HG03039 (cell line): ENCODE results near the gene AKR1C2.
"Not testable (repeated sequence)": the region's sequence is repeated elsewhere in the genome, so short reads cannot be mapped to it uniquely, and the experiment has no call there.

Experiments used
- ATAC-seq: cut with Tn5 transposase; IDR thresholded peaks from one replicate; pipeline ENCODE4 v1.9.1; 2021; ENCODE audit warnings: mild to moderate bottlenecking, moderate library complexity; ENCODE audit not compliant: unreplicated experiment

The AKR1C2 gene

DNA sequence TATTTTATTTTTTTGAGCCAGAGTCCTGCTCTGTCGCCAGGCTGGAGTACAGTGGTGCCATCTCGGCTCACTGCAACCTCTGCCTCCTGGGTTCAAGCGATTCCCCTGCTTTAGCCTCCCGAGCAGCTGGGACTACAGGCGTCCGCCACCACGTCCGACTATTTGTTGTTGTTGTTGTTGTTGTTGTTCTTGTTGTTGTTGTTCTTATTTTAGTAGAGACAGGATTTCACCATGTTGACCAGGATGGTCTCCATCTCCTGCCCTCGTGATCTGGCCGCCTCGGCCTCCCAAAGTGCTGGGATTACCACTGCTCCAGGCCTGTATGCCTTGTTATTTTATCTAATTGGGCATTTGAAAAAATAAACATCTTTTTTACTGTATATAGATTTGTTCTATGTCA is 42.1 kb downstream of the AKR1C2 start:
- not testable (repeated sequence) for ATAC-seq

DNA sequence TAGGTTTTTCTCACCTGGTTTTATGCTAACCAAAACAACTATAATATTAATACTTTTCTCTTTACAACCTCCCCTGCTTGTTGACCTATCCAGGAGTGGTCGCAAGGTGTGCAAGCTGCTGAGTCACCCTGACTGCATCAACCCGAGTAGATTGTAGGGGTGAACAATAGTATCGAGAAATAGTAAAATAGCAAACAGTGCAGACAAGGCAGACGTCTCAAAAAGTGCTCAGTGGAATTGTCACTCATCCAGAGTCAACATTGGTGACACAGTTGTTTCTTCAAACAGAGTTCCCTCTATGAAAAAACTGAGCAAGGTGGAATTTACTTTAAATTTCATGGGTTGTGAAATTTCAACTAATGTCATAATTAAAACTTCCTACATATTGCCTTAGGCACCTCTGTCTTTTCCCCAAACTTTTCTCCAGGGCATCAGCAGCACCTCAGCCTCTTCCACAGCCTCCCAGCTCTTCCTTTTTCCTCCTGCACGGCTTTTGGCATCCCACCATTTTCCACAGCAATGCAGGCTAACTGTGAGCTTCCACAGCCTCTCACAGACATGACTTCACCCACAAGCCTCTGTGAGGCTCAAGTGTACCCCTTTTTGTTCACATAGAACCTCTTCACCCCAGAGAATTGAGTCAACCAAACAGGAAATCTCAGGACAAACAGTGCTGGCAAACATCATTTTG is 46.6 kb downstream of the AKR1C2 start:
- ATAC-seq, result not testable (repeated sequence)

DNA sequence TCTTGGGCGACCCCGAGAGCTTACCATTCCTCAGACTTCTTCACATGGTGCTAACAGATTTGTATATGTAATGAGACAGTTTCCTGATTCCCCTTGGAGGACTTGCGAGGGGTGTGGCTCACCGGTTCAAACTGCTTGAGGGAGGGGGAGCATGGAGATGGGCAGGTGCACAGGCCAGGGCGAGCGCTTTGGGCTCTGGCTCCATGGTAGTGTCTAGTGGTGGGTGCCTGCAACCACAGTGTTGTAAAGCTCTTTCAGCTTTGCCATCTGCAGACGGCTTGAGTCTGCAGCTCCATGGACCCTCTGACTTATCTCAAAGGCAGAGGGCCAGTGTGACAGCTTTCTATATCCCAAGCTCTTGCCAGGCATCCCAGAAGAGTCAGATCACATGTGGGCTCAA is 47.6 kb downstream of the AKR1C2 start:
- not testable (repeated sequence) for ATAC-seq

DNA sequence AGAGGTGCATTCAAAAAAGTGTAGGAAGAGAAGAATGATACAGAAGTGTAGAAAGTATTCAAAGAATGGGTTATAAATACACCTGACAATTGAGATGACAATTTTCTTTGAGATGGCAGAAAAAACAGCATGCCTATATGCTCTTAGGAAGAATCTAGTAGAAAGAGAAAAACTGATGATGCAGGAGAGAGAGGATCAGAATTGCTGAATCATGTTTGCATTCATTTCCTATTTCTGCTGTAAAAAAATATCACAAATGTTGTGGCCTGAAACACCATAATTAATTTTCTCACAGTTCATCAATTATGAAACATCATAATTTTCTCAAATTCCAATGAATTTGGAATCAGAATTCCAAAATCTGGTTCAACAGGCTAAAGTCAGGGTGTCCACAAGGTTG is 50.3 kb downstream of the AKR1C2 start:
- ATAC-seq, result no peak

DNA sequence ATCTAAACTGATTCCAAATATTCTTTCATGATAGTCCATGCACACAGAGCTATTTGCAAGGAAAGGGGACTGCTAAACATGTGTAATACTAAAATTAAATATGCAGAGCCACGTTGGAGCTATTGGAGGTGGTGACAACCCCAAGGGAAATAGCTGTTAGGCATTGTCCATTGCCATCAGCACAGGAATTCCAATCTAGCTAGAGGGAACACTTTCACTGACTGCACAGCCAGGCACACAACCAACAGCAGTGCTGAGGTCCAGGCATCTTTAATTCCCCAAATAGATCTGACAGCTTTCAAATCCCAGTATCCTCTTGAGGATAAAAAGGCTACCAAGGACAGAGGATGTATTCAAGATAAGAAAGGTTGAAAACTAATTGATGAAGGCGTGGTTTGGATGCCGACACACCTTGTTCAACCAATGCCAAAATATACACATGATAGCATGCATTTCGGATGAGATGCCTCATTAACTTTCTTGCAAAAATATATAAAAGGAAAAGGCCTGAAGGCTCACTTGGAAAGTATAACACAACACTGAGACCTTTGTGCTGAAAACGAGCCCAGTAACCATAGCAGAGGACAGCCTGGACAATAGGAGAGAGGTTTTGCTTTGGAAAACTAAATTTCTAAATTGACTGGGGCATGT is 52.0 kb downstream of the AKR1C2 start:
- not testable (repeated sequence) for ATAC-seq

DNA sequence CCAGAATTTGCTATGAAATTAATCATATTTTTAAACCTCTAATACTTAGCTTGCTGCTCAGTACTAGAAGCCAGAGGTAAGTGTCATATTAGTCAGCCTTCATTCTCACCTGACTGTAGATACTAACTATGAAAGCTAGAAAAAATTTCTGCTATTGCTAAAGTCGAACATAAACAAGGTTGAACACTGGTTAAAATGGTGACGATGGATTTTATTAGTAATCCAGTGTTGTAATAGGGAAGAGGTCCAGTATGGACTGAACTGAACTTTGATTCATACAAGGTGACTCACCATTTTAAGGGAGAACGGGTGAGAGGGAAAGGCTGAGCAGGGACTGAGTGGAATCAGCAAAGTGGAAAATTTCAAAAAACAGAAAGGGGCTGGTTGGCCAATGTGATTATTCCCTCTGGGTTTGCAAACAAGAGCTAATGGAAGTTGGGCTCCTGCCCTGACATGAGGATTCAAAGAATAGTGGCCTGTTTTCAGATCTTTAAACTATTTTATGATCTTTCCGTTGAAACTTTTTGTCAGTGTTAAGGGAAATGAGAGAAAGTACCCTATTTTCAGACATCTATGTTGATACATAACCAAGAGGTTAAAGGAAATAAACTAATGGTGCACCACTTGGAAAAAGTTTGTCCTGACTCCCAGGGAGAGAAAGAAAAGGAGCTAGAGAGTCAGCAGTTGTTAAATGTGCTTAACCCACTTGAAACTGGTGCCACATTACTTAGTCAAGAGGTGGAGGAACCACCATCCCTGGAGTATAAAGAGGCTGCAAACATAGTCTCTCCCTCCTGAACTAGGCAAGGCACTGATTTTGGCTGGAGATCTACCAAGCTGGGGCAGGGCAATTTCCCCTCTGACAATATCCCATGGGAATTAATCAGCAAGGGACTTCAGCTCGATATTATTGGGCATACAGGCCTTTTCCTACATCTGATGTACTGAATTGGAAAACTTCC is 55.7 kb downstream of the AKR1C2 start:
- ATAC-seq, result no peak

DNA sequence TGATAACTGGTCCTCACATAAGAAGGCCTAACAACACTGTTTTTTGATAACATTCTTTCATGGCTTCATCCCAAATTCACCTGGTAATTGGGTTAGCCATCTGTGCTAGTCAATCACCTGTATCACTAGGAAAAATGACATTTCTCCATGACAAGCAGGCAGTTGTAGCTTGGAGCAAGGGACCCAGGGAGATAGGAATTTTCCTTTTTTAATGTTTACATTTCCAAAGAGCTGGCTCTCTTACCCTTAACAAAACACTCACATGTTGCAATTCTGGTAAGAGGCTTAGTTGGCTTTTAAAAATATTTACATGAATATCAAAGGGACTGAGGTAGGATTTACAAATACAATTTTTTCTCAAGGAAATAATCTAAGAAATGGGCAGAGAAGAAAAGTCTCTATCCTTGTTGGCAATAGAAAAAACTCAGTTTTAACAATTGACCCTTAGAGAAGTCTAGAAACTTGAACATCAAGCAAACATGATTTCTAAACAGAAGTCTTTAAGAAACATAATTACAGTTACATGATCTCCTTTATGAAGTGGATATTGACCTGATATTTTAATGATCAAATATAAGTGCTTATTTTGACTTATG is 56.5 kb downstream of the AKR1C2 start:
- no peak for ATAC-seq

DNA sequence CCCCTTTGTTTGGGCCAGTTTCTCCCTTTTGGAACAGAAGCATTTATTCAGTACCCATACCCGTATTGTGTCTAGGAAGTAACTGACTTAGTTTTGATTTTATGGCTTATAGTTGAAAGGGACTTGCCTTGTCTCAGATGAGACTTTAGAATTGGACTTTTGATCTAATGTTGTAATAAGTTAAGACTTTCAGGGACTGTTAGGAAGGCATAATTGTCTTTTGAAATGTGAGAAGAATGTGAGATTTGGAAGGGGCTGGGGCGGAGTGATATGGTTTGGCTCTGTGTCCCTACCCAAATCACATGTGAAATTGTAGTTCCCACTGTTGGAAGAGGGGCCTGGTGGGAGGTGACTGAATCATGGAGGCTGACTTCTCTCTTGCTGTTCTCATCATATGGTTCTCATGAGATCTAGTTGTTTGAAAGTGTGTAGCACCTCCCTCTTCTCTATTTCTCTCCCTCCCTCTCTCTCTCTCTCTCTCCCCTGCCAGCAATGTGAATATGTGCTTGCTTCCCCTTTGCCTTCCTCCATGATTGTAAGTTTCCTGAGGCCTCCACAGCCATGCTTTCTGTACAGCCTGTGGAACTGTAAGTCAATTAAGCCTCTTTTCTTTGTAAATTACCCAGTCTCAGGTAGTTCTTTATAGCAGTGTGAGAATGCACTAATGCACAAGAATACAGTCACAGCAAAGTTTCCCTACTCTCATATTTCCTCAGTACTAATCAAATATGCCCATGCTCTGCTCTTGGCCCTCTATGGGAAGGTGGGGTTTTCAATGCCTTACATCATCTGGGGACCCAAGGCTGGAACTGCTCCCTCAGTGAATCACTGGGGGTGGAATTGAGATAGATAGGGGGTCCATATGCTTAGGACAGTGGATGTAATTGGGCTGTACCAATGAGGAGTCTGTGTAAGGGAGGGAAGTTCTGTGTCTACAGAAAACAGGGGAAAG is 57.6 kb downstream of the AKR1C2 start:
- ATAC-seq, result no peak

DNA sequence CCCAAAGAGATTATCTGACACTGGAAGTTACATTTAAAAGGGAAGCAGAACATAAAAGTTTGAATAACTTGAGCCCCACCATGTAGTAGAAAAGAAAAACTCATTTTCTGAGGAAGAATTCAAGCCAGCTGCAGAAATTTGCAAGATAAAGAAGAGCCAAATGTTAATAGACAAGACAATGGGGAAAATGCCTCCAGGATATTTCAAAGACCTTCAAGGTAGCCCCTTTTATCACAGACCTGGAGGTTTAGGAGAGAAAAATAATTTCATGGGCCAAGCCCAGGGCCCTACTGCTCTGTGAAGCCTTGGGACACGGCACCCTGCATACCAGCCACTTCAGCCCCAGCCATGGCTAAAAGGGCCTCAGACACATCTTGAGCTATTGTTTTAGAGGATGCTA is 58.8 kb downstream of the AKR1C2 start:
- ATAC-seq, result no peak

DNA sequence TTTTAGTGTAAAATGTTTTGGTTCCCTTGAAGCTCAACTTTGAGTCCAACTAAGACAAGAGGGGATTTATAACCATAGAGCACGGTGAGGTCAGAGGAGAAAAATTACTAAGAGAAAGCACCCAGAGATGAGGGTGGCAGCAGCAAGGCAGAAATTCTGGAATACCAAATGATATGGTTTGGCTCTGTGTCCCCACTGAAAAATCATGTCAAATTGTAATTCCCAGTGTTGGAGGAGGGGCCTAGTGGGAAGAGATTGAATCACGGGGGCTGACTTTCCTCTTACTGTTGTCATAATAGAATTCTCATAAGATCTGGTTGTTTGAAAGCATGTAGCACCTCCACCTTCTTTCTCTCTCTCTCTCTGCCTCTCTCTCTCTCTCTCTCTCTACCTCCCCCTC is 59.8 kb downstream of the AKR1C2 start:
- ATAC-seq, result no peak

DNA sequence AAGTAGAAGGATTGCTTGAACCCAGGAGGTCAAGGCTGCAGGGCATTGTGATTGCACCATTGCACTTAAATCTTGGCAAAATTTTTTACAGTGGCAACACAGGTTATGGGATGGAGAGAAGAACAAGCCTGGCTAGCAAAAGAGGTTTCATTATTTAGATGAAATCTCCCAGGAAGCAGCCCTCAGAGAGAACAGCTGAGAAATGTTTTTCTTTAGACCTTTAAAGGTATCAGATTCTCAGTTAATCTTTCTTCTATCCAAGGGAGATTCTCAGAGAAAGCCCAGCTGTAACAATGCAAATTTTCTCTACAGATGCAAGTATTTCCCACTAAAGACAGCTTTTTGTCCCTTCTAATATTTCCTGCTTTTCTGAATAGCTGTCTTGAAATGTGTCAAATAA is 60.2 kb downstream of the AKR1C2 start:
- not testable (repeated sequence) for ATAC-seq

DNA sequence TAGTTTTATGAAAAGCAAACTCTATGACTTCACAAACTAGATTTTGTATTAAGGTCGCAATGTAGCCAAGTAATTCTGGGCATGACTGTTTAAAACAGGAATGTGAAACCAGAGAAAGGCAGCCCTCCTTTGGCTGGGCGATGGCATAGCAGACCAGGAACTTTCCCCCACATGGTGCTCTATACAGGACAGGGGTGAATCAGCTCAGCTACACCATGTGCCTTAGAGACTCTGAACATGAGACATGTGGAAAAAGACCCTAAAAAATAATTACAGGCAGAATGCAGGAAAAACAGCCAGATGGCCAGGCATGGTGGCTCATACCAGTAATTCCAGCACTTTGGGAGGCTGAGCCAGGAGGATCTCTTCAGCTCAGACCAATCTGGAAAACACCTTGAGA is 60.7 kb downstream of the AKR1C2 start:
- ATAC-seq, result not testable (repeated sequence)

DNA sequence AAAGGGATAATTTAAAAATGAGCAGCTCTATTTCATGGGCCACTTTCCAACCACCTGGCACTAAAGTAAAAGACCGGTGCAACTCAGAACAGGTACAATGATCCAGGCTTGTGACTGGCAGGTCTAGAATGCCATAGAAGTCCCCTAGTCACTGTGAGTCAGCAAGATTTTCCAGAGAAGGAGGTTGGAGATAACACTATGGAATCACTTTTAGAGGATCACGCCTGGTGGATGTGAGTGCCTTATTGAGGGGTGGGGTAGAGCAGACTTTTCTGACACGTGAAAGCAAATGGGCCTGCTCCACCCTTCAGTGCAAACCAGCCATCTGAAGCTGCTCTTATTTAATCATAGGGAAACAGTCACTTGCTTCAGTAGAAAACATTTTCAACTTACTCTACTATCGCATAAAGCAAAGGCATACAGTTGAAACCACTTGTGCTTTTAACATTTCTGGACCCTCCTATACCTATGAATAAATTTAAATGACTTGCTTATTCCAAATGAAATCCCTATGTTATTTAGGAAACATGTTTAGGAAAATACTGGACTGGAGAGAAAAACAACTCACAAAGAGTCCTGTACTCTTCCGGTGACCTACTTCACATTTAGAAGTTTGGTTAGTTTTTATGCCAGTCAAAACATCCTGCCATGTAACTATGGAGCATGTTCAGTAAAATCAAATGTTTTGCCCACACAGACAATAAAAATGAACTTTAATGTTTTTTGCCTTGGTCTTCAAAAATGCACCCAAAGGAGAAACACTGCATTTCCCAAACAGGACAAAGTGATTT is 61.9 kb downstream of the AKR1C2 start:
- ATAC-seq, result no peak

DNA sequence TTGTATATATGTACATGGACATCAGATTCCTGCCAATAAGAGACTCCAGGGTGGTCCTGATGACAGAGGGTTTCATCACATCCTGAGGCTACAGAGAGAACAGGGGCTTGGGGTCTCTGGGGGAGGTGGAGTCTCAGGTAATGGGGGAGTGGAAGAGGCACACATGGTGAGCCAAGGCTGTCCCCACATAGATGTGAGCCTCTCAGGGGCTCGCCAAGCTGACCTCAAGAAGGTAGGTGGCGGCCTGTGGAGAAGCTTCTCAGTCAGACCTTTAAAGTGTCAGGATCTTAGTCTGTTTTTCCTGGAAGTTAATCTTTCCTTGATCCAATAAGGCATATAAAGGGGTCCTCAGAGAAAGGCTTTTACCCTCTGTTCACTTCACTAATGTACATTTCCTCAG is 62.7 kb downstream of the AKR1C2 start:
- ATAC-seq, result not testable (repeated sequence)

DNA sequence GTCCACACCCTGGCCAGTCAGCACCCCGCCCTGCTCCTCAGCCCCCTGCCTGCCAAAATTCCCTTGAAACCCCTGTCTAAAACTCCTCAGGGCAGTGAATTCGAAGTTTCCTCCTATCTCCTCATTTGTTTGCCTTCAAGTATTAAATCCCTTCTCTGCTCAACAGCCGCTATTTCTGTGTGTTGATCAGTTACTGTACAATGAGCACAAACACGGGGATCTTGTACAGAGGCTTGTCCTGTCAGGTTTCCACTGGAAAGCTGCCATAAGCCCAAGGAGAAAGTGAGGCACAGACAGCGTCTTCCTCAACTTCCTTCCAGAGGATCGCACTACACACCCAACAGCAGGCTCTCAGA is 63.6 kb downstream of the AKR1C2 start:
- ATAC-seq, result not testable (repeated sequence)

DNA sequence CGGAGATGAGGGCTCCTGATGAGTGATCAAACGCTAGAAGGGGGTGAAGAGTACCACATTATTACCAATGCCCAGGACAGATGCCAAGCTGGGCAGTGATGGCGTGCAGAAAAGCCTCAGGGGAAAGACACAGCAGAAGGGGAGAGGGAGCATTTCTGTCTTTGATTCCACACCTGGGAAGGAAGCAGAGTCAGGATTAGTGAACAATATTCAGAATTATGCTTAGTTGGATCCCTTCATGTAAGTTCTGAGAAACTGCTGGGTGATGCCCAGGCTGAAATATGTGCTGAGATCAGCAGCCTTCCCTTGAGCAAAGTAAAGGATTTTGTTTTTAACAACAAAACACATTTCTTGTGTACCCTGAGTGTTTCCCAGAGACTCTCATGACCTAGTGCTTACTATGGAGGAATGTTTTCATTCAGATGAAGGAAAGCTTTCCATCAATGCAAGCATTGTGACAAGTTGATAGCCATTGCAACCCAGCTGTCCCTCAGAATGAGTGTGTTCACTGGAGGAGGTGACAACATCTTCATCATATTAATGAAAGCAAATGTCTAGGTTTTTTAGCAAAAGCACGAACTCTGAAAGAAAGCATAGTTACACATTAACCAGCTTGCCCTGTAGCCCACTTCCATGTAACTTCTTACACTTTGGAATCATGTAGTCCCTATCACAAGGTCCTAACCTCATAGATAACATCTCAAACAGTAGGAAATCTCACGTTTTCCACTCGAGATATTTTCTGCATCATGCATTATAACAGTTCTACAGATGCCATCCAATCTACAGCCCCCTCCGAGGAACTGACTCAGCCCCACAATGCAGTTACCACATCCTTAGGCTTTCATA is 64.2 kb downstream of the AKR1C2 start:
- ATAC-seq, result no peak
